Measurements from ENCODE around the gene LIMD2. TPM values are rescaled to one million over a fixed set of nuclear protein-coding genes. Genes with fewer than 3 reads are reported as not detected.

The LIMD2 gene
- total RNA-seq, 1 donor from 2014 or later, result 65.1 TPM

DNA sequence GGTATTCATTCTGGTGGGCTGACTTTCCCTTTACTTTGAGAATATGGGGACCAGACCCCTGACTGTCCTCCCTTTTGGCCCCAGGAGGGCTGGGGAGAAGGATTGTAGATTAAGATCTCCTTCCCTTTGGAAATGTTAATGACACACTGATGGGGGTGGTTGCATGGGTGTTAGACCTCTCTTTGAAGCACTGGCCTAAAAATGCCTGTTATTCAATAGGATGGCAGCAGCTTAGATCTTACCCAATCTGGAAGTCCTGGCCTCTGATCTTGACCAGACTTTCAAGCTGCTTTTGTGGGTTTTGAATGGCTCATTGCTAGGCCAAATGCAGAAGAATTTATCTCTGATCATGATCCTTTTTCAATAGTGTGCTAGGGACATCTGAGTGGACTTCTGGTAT lies 52.0 kb downstream of the LIMD2 start:
- TF ChIP-seq, protein P1, sequence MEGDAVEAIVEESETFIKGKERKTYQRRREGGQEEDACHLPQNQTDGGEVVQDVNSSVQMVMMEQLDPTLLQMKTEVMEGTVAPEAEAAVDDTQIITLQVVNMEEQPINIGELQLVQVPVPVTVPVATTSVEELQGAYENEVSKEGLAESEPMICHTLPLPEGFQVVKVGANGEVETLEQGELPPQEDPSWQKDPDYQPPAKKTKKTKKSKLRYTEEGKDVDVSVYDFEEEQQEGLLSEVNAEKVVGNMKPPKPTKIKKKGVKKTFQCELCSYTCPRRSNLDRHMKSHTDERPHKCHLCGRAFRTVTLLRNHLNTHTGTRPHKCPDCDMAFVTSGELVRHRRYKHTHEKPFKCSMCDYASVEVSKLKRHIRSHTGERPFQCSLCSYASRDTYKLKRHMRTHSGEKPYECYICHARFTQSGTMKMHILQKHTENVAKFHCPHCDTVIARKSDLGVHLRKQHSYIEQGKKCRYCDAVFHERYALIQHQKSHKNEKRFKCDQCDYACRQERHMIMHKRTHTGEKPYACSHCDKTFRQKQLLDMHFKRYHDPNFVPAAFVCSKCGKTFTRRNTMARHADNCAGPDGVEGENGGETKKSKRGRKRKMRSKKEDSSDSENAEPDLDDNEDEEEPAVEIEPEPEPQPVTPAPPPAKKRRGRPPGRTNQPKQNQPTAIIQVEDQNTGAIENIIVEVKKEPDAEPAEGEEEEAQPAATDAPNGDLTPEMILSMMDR (conservative IDR thresholded peaks at IDR 0.05), result no peak
- H3K27me3 Mint-ChIP-seq, result no peaks in the 10 kb centered on the region
- no peaks in the 10 kb centered on the region for H3K4me1 Mint-ChIP-seq (ENCODE audit: unreplicated experiment)
- H3K4me3 Mint-ChIP-seq, result no peak overlapping the region
- no peak overlapping the region for H3K27ac Mint-ChIP-seq
- H3K36me3 Mint-ChIP-seq, result peaks cover 9% of the 10 kb centered on the region
- no peak for DNase-seq (ENCODE audit: extremely low spot score, unreplicated experiment)
- H3K9me3 Mint-ChIP-seq, result no peaks in the 10 kb centered on the region

DNA sequence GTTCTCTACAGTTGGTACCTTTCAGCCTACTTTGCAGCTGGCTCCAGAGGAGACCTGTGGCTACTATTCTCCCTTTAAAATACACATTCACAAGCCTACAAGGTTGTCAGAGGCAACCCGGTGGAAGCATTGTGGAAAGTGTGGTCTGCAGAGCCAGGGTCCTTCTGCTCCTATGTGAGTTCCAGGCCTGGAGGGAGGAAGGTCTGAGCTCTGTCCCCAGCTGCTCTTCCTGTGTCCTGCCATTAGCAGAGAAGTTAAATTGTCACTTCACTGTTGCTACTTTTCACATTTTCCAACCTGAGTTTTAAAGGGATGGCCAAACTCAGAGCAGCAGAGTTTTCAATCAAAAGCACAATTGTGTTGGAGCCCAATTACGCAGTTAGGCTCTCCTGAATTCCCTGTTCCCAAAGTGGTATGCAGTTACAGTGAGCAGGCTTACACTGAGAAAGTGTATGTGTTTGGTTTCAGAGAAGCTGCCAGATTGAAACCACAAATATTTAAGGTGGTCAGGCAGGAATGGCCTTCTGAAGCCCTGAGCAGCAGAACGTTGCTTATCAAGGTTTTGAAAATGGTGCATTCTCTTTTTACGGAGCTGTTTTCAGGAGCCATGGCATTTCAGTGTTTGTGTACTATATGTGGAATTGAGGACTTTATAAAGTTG lies 52.7 kb downstream of the LIMD2 start:
- Mint-ChIP-seq H3K36me3 (peaks cover 8% of the 10 kb centered on the region), H3K4me3 (no peak overlapping the region), H3K9me3 (no peaks in the 10 kb centered on the region), H3K27me3 (no peaks in the 10 kb centered on the region), H3K27ac (no peak overlapping the region), H3K4me1 (ENCODE audit: unreplicated experiment) (no peaks in the 10 kb centered on the region)
- TF ChIP-seq, protein P1 (conservative IDR thresholded peaks at IDR 0.05), result no peak
- no peak for DNase-seq (ENCODE audit: extremely low spot score, unreplicated experiment)

DNA sequence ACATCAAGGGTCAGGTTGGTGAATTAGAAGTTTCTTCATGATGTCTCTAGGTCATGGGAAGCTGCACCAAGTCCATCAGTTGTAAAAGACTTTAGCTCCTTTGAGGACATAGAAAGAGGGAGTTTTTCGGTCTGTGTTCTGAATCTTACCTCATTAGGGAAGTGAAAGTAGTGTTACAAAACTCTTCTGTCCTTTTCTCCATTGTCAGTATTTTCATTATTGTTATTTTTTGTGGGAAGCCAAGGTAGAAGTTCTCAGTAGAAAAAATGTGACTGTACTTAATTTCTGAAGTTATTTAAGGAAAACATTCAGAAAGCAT lies 53.5 kb downstream of the LIMD2 start:
- Mint-ChIP-seq H3K36me3 (peaks cover 8% of the 10 kb centered on the region), H3K27me3 (no peaks in the 10 kb centered on the region), H3K4me1 (ENCODE audit: unreplicated experiment) (no peaks in the 10 kb centered on the region), H3K9me3 (no peaks in the 10 kb centered on the region), H3K4me3 (no peak overlapping the region), H3K27ac (no peak overlapping the region)
- TF ChIP-seq, protein P1 (conservative IDR thresholded peaks at IDR 0.05), result no peak
- no peak for DNase-seq (ENCODE audit: extremely low spot score, unreplicated experiment)

Other genes with a start within 250 kb of the LIMD2 start
- gene ACE, start 223.1 kb downstream of the LIMD2 start, total RNA-seq (ENCODE audit: low replicate concordance), result 3.6 and 9.1 TPM in 2 replicates
- gene KCNH6, start 176.8 kb downstream of the LIMD2 start, total RNA-seq (ENCODE audit: low replicate concordance), result 4.4 and 9.0 TPM in 2 replicates
- gene DCAF7, start 149.6 kb downstream of the LIMD2 start, total RNA-seq (ENCODE audit: low replicate concordance), result 94.7 and 123 TPM in 2 replicates
- 22.3 and 24.4 TPM in 2 replicates for gene TACO1, start 99.2 kb downstream of the LIMD2 start, total RNA-seq (ENCODE audit: low replicate concordance)
- 10.5 and 26.2 TPM in 2 replicates for gene MAP3K3, start 77.7 kb downstream of the LIMD2 start, total RNA-seq (ENCODE audit: low replicate concordance)
- 26.5 and 43.9 TPM in 2 replicates for gene STRADA, start 41.7 kb upstream of the LIMD2 start, total RNA-seq (ENCODE audit: low replicate concordance)
- 71.8 and 78.2 TPM in 2 replicates for gene CCDC47, start 73.5 kb upstream of the LIMD2 start, total RNA-seq (ENCODE audit: low replicate concordance)
- gene DDX42, start 74.0 kb upstream of the LIMD2 start, total RNA-seq (ENCODE audit: low replicate concordance), result 124 and 148 TPM in 2 replicates
- 112 and 113 TPM in 2 replicates for gene PSMC5, start 127.3 kb upstream of the LIMD2 start, total RNA-seq (ENCODE audit: low replicate concordance)
- 39.4 and 45.2 TPM in 2 replicates for gene FTSJ3, start 127.5 kb upstream of the LIMD2 start, total RNA-seq (ENCODE audit: low replicate concordance)
- 64.8 and 67.3 TPM in 2 replicates for gene SMARCD2, start 142.6 kb upstream of the LIMD2 start, total RNA-seq (ENCODE audit: low replicate concordance)
- not detected in 2 replicates for gene CSH2, start 173.6 kb upstream of the LIMD2 start, total RNA-seq (ENCODE audit: low replicate concordance)
- not detected in 2 replicates for gene GH2, start 181.8 kb upstream of the LIMD2 start, total RNA-seq (ENCODE audit: low replicate concordance)
- not detected in 2 replicates for gene CSH1, start 196.4 kb upstream of the LIMD2 start, total RNA-seq (ENCODE audit: low replicate concordance)
- gene CSHL1, start 211.1 kb upstream of the LIMD2 start, total RNA-seq (ENCODE audit: low replicate concordance), result not detected in 2 replicates
- not detected in 2 replicates for gene GH1, start 218.7 kb upstream of the LIMD2 start, total RNA-seq (ENCODE audit: low replicate concordance)
- gene CD79B, start 232.2 kb upstream of the LIMD2 start, total RNA-seq (ENCODE audit: low replicate concordance), result not detected in 2 replicates

Data from type B pancreatic cell (in vitro differentiated cells).